Mucosa of gallbladder (tissue), 1 donor: ENCODE measurements around the gene PATL2. TPM values are rescaled to one million over a fixed set of nuclear protein-coding genes. Genes with fewer than 3 reads are reported as not detected.
A peak's percentile ranks its signal among the peaks of the same experiment; 100 is the strongest.
"Not testable (repeated sequence)": the region's sequence is repeated elsewhere in the genome, so short reads cannot be mapped to it uniquely, and the experiment has no call there.

ENCODE experiments used
- DNase-seq: peaks from one replicate; pipeline ENCODE4 v3.0.0-alpha.2; 2020; ENCODE audit warnings: low spot score
- total RNA-seq: library from RNA; stranded (reverse); gene quantifications from one replicate; pipeline ENCODE4 v1.2.1, GENCODE V29; 2021
- donor health status: DM: no; HTN: no; CAD: no.

The PATL2 gene
- total RNA-seq, 1 donor from 2014 or later = 2.2 TPM

DNA sequence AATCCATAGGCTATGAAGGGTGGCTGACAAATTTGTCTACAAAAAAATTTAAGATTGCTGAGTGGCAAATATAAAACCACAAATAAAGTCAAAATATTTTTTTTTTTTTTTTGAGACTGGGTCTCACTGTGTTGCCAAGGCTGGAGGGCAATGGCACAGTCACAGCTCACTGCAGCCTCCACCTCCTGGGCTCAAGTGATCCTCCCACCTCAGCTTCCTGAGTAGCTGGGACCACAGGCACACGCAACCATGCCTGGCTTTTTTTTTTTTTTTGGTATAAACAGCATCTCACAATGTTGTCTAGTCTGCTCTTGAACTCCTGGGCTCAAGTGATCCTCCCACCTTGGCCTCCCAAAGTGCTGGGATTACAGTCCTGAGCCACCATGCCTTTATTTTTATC is 20.9 kb downstream of the PATL2 start:
- DNase-seq = not testable (repeated sequence)

DNA sequence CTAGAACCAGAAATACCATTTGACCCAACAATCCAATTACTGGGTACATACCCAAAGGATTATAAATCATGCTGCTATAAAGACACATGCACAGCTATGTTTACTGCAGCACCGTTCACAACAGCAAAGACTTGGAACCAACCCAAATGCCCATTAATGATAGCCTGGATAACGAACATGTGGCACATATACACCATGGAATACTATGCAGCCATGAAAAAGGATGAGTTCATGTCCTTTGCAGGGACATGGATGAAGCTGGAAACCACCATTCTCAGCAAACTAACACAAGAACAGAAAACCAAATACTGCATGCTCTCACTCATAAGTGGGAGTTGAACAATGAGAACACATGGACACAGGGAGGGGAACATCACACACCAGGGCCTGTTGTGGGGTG is 21.8 kb downstream of the PATL2 start:
- not testable (repeated sequence) for DNase-seq

DNA sequence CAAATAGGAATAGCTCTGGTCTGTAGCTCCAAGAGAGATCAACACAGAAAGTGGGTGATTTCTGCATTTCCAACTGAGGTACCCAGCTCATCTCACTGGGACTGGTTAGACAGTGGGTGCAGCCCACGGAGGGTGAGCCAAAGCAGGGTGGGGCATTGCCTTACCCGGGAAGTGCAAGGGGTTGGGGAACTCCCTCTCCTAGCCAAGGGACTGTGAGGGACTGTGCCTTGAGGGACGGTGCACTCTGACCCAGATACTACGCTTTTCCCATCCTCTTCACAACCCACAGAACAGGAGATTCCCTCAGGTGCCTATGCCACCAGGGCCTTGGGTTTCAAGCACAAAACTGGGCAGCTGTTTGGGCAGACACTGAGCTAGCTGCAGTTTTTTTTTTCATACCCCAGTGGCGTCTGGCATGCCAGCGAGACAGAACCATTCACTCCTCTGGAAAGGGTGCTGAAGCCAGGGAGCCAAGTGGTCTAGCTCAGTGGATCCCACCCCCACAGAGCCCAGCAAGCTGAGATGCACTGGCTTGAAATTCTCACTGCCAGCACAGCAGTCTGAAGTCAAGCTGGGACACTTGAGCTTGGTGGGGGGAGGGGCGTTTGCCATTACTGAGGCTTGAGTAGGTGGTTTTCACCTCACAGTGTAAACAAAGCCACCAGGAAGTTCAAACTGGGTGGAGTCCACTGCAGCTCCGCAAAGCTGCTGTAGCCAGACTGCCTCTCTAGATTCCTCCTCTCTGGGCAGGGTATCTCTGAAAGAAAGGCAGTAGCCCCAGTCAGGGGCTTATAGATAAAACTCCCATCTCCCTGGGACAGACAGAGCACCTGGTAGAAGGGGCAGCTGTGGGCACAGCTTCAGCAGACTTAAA is 28.1 kb downstream of the PATL2 start:
- peak; percentile 88 for DNase-seq

GRCh38 chr15:44682211-44682610 is 28.9 kb downstream of the PATL2 start:
- DNase-seq = no peak

DNA sequence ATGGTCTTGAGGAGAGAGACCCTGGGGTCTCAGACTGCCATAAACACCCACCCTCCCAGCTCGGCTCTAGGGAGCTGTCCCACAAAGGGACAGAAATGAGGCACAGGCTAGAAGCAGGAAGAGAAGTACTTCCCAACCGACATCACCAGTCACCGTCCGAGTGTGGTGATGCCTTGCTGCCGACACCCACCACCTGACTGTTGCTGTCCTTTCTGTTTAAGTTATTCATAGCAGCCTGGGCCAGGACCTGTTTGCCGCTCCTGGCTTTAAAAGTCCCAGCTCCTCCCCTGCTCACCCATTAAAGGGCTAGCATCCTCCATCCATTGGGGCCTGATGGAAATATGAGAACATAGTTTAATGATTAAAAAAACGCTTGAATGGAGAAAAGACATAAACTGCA is 34.4 kb downstream of the PATL2 start:
- no peak for DNase-seq

DNA sequence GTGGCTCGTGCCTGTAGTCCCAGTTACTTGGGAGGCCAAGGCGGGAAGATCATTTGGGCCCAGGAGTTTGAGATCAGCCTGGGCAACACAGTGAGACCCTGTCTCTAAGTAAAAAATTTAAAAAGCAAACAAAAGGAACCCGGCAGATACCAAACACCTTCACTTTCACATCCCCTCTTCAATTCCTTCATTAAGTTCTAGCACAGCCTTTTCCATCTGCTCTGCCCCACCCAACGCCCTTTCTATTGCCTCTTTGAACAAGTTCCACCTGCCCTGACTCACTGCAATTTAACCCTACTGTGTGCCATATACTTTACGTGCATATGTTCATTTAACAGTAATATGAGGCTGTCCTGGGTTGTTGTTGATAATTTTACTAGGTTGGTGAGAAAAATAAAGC is 35.2 kb downstream of the PATL2 start:
- no peak for DNase-seq

DNA sequence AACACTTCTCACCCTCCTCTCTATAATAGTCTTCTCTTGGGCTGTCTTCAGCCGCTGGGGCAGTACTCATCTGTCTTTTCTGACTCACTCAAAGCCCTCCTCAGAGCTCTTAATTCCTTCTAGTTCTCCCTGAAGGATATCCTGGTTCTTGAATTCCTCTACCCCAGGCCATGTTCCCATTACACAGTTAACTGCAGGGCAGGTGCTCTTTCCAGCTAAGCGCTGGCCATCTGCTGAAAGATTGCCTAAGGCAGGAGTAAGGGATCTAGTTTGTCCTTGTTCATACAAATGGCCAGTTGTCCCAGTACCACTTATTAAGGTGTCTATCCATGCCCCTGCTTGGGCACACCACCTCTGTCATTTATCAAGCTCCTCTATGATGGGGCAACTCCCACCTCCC is 37.5 kb downstream of the PATL2 start:
- no peak for DNase-seq

DNA sequence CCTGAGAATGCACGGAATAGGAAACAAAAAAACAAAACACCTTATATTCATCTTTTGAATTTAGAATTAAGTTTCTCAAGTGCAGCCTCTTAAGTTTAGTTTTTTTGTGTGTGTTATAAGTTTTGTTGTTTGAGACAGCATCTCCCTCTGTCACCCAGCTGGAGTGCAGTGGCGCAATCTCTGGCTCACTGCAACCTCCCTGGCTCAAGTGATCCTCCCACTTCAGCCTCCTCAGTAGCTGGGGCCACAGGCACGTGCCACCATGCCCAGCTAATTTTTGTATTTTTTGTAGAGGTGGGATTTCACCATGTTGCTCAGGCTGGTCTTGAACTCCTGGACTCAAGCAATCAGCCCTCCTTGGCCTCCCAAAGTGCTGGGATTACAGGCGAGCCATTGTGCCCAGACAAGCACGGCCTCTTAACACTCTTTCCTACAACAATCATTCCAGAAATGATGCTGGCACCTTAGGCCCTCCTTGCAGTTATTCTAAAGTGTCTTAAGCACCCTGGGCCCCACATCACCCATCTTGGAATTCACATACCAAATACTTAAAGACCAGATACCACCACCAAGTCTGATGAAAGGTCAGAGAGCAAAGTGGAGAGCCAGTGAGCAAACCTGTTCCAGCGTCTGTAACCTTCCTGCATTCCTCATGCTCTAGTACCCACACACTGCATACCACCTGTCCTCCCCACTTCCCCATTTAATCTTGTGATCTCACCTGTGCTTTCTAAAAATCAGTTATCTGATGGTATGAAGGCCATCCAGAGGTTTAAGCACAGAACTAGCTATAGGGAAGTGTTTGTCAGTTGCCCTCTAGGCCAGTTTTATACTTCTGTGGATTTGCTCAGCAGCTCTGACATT is 40.8 kb downstream of the PATL2 start:
- no peak for DNase-seq

DNA sequence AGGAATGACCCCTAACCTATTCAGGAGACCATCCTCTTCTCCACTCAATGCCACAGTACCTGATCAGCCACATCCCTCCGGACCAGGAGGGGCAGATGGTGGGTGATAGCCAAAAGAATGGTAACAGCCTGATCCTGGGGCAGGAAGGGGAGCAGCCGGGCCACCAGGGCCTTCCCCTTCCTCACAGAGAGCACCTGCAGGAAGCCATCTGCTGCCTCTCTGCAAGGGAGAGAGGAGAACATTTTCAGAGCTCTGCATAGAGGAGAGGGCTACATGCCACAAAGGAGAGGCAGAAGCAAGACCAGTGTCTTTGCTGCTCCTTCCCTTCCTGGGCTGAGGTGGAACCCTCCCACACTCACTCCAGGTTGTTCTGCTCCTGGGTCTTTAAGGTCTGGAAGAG is 42.2 kb downstream of the PATL2 start:
- no peak for DNase-seq

- DNase-seq = no peak
These were observed 44.1 kb downstream of the PATL2 start for GRCh38 chr15:44667039-44667360.

DNA sequence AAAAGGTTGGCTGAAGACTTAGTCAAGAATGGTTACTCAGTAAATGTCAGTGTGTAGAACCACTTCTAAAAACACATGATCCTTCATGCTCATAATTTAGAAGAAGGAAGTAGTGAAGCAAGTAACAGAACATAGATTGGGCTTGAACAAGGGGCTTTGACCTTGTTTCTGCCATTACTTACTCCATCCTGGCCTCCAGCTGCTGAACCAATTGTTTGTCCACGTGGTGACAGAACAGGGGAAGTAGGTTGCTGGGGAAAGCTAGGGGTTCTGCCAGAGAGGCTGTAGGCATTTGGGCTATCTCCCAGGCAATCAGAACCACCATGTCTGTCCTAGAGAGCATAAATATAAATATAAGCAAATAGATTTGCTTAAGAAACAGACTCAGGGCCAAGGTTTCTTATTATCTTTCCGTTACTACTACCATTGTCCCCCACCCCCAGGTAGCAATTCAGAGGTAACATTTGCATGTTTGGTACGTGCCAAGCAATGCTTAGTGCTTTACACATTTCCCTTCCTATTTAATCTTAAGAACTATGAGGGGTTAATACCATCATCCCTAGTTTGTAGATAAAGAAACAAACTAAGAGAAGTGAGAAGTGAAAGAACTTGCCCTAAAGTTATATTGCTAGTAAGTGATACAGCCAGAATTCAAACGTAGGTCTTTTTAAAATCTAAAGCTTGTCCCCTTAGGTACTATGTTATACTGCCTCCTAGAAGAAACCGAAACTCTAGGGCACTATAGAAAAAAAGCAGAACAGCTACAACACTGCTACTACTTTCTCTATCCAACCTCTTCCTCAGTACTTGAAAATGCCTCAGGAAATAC is 44.7 kb downstream of the PATL2 start:
- no peak for DNase-seq

DNA sequence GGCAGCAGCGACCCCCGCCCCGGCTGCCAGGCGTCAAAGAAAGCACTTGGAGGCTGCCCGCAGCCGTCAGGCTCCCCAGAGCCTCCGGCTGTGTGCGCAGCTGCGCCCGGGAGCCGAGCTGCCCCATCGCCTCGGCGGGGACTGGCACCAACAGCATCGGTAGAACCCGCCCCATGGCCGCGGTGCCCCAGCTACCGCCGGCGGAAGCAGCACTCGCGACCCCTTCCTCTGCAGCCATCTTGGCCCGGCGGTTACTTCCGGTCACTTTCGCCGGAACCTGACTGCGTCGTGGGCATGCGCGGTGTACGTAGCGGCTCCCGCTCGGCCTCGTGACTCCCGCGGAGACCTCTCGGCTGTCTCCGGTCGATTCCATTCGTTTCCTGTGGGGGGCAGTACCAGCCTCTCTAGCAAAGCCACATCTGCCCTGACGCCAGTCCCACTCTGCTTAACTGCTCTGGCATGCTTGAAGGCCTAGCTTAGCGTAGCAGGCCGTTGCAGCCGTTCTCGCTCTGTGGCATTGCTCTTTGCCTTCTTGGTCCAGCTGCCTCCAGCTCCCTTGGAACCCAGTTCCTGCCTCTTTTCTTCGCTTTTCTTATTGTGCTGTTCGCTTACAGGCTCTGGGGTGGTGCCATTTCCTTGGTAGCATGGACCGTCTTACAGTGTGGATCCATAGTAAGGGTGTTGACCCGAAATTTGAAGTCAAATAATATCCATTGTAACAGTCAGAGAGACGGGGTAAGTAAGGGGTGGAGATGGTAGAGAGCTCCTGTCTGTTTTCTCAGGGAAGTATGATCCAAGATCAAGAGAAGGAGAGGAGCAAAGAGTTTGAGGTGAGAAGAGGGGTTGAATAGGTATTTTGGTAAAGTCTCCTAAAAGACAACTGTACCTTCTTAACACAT is 47.5 kb downstream of the PATL2 start, which contains the start of gene SPG11:
Gene SPG11, minus strand, starts transcription at position 253 of the 899 bp plus-strand sequence. Its CDS starts 15 bp downstream, at position 238.
- DNase-seq = peak; percentile 99

GRCh38 chr15:44662478-44663409 is 48.4 kb downstream of the PATL2 start:
- peak; percentile 60 for DNase-seq

GRCh38 chr15:44661576-44661975 is 49.5 kb downstream of the PATL2 start:
- no peak for DNase-seq

GRCh38 chr15:44659056-44659455 is 52.1 kb downstream of the PATL2 start:
- DNase-seq = no peak

DNA sequence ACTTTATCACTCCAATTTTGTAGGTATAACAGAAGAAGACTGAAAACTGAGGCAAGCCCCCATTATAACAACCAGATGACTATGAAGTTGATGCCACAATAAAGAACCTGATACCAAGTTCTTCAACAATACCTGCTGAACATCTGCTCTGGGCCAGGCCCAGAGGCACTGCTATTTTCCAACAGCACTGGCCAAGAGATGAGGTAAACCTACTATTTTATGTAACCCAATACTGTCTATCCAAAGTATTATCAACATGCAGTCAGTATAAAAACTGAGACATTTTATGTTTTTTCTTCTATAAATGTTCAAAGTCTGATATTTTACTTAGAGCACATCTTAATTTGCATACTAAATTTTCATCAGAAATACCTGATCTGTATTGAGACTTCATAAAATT is 53.7 kb downstream of the PATL2 start:
- DNase-seq = no peak

GRCh38 chr15:44656913-44657312 is 54.2 kb downstream of the PATL2 start:
- no peak for DNase-seq

GRCh38 chr15:44656298-44656697 is 54.8 kb downstream of the PATL2 start:
- DNase-seq = no peak

GRCh38 chr15:44654858-44655257 is 56.3 kb downstream of the PATL2 start:
- no peak for DNase-seq

- DNase-seq = no peak
These were observed 63.5 kb downstream of the PATL2 start for GRCh38 chr15:44647637-44648036.
